K562 (cell line): Measurements from ENCODE around the gene ADAT3. TPM values are rescaled to one million over a fixed set of nuclear protein-coding genes. Genes with fewer than 3 reads are reported as not detected.
A peak's percentile ranks its signal among the peaks of the same experiment; 100 is the strongest.

Source experiments
- ATAC-seq: fragments of 200-7000 bp; cut with Tn5 transposase; 3 replicates; pipeline ENCODE4 v1.9.1; 2020; ENCODE audit warnings: moderate library complexity
- BruUV-seq: library from RNA; stranded (reverse); fragments of 400-500 nt; replicated peaks from 2 replicates; lab custom pipeline; 2021; lab: Mats Ljungman, UMichigan
- CTCF ChIA-PET: fragments of 300-600 bp; formaldehyde crosslinking; extraction: SDS; loops from one replicate; lab custom pipeline; 2021; ENCODE audit warnings: low intra/inter-chr PET ratio; lab: Yijun Ruan, JAX
- POLR2A ChIA-PET: fragments of 300-600, 350-650 bp; sonication (Branson Sonifier 250); formaldehyde crosslinking; extraction: SDS; loops from one replicate; lab custom pipeline; 2021; ENCODE audit warnings: antibody characterized with exemption, inconsistent platforms; lab: Yijun Ruan, JAX
- DNase-seq, 4 experiments: peaks; one replicate each; pipeline versions ENCODE4 v3.0.0 to v3.0.0-alpha.2; 2011 to 2018; ENCODE audit warnings: low spot score in 3 of 4, mixed read lengths in 3 of 4; ENCODE audit errors: extremely low read depth in 1 of 4
- FAIRE-seq: peaks from 2 replicates; lab custom pipeline; 2011; peaks lifted over from hg19 to GRCh38; lab: Jason Lieb, UNC
- H2AFZ ChIP-seq: 2 replicates; pipeline ENCODE4 v1.6.0; 2011; ENCODE audit warnings: low read depth, low read length, control low read depth, inconsistent platforms
- H3K27ac ChIP-seq: fragments of 200-600 bp; 3 replicates; pipeline ENCODE4 v1.8.0; 2011; ENCODE audit warnings: low read depth, mild to moderate bottlenecking, control low read depth, inconsistent platforms, low read length, moderate library complexity, mixed read lengths; ENCODE audit errors: extremely low read depth
- H3K27me3 ChIP-seq, 2 experiments: fragments of 300-600 bp in 1 of 2; 2 replicates in 1 of 2; 3 replicates in 1 of 2; pipeline versions ENCODE4 v1.6.0 to v1.8.0; 2011; ENCODE audit warnings: inconsistent platforms in 2 of 2, low read length in 2 of 2, mild to moderate bottlenecking in 1 of 2, mixed read lengths in 1 of 2, moderate library complexity in 1 of 2; ENCODE audit not compliant: control insufficient read depth in 2 of 2, insufficient read depth in 2 of 2
- H3K36me3 ChIP-seq: fragments of 300-600 bp; 3 replicates; pipeline ENCODE4 v1.8.0; 2011; ENCODE audit warnings: mild to moderate bottlenecking, low read length, inconsistent platforms; ENCODE audit not compliant: control insufficient read depth, insufficient read depth
- H3K4me1 ChIP-seq, 2 experiments: fragments of 200-600 bp in 1 of 2; replicated peaks in 1 of 2; 2 replicates in 1 of 2; 3 replicates in 1 of 2; pipeline versions ENCODE4 v1.5.1 to v1.8.0; 2011; ENCODE audit warnings: inconsistent platforms in 2 of 2, low read length in 2 of 2, mild to moderate bottlenecking in 1 of 2, mixed read lengths in 1 of 2, moderate library complexity in 1 of 2; ENCODE audit not compliant: control insufficient read depth in 2 of 2, insufficient read depth in 2 of 2
- H3K4me2 ChIP-seq: 2 replicates; pipeline ENCODE4 v1.6.1; 2011; ENCODE audit warnings: low read length, control low read depth, inconsistent platforms, mixed read lengths; ENCODE audit not compliant: insufficient read depth
- H3K4me3 ChIP-seq: fragments of 200-600 bp; sonication (generic), shearing (Covaris generic); 2 replicates; pipeline ENCODE4 v1.5.1; 2016; ENCODE audit warnings: control low read depth, inconsistent platforms
- H3K79me2 ChIP-seq: fragments of 200-600 bp; 3 replicates; pipeline ENCODE4 v1.8.0; 2011; ENCODE audit warnings: low read length, inconsistent platforms; ENCODE audit not compliant: control insufficient read depth, insufficient read depth
- H3K9ac ChIP-seq, 2 experiments: 2 replicates each; pipeline versions ENCODE4 v1.6.0 to v1.6.1; 2011; ENCODE audit warnings: low read depth in 2 of 2, low read length in 2 of 2, control low read depth in 1 of 2, inconsistent platforms in 1 of 2, mild to moderate bottlenecking in 1 of 2, mixed read lengths in 1 of 2; ENCODE audit not compliant: insufficient read depth in 1 of 2
- H3K9me1 ChIP-seq: one replicate; pipeline ENCODE4 v1.6.0; 2011; ENCODE audit warnings: inconsistent platforms, mild to moderate bottlenecking, low read length, moderate library complexity; ENCODE audit not compliant: control insufficient read depth, insufficient read depth
- H3K9me3 ChIP-seq: replicated peaks from 2 replicates; pipeline ENCODE4 v1.5.1; 2011; ENCODE audit warnings: low read depth, low read length, inconsistent platforms; ENCODE audit not compliant: control insufficient read depth, insufficient read depth
- H4K20me1 ChIP-seq: replicated peaks from 2 replicates; pipeline ENCODE4 v1.6.1; 2011; ENCODE audit warnings: low read length, inconsistent platforms, mixed read lengths; ENCODE audit not compliant: control insufficient read depth, insufficient read depth
- CTCF ChIP-seq, 3 experiments: IDR thresholded peaks in 2 of 3; conservative IDR thresholded peaks in 1 of 3; 2 replicates each; pipeline ENCODE4 v1.5.1; 2011 to 2012; ENCODE audit warnings: low read length in 3 of 3, mild to moderate bottlenecking in 3 of 3, control low read depth in 2 of 3, improper control_type of control experiment in 1 of 3, inconsistent platforms in 1 of 3, low read depth in 1 of 3, mixed read lengths in 1 of 3, moderate library complexity in 1 of 3; ENCODE audit not compliant: insufficient read depth in 2 of 3
- EWSR1 ChIP-seq: fragments of 450-650 bp; IDR thresholded peaks from 2 replicates; pipeline ENCODE4 v1.6.1; 2018; ENCODE audit warnings: borderline replicate concordance, mild to moderate bottlenecking, low read depth, moderate library complexity; ENCODE audit not compliant: partially characterized antibody
- POLR2G ChIP-seq: fragments of 200-400 bp; formaldehyde crosslinking; IDR thresholded peaks from 2 replicates; pipeline ENCODE4 v1.6.1; 2017; ENCODE audit warnings: low read depth, mild to moderate bottlenecking, antibody characterized with exemption, low read length, moderate library complexity
- RBFOX2 ChIP-seq: fragments of 200-400 bp; formaldehyde crosslinking; IDR thresholded peaks from 2 replicates; pipeline ENCODE4 v1.6.1; 2017; ENCODE audit warnings: low read depth, mild to moderate bottlenecking, low read length, moderate library complexity
- WGBS: fragments of 100-300 bp; shearing (Covaris generic); methylation state at CpG from one replicate; pipeline ENCODE4 v1.1.6; 2016; ENCODE audit warnings: low coverage, mixed read lengths; ENCODE audit not compliant: insufficient coverage; ENCODE audit errors: missing lambda C conversion rate; 5-methylcytosine and 5-hydroxymethylcytosine counted together
- in situ Hi-C: fragments of 300-500 bp; cut with MboI; formaldehyde crosslinking; loops from 4 replicates; pipeline ENCODE4 v1.15.0; 2018; ENCODE audit warnings: inconsistent platforms, mixed read lengths
- intact Hi-C: fragments of 100-400 bp; cut with micrococcal nuclease; formaldehyde crosslinking; loops from 2 replicates; pipeline ENCODE4 v1.14.2; 2022
- polyA plus RNA-seq, 8 experiments: library from polyadenylated mRNA; depleted of rRNA in 4 of 8; stranded (reverse) in 5 of 8; unstranded in 3 of 8; fragments of >200 nt; fragmentation: Nextera tagmentation in 2 of 8; fragmentation: Illumina TruSeq in 1 of 8; extraction: Ambion mirVana in 2 of 8; extraction: Trizol in 1 of 8; gene quantifications; 2 replicates each; pipeline versions ENCODE4 v1.2.1 to v1.2.3, GENCODE V29; 2011 to 2014; ENCODE audit warnings: inconsistent platforms in 1 of 8, missing spikeins in 1 of 8
- total RNA-seq, 7 experiments: library from RNA; depleted of rRNA in 6 of 7; stranded (reverse); fragments of >200 nt in 6 of 7; fragmentation: Illumina TruSeq in 2 of 7; extraction: Trizol in 2 of 7; gene quantifications; 2 replicates each; pipeline versions ENCODE4 v1.2.1 to v1.2.3, GENCODE V29; 2011 to 2021; ENCODE audit warnings: low replicate concordance in 1 of 7

Gene ADAT3
- total and polyA plus RNA-seq, 9 of the 15 experiments (the other 6 are each of a cell fraction or from before 2014, with no cell fraction given) = 0.67 to 15.6 (median 7.8) TPM; not detected in 4

- peak in 1 of 3 experiments; percentile 21; a peak in 1 of 6 replicates for TF ChIP-seq CTCF (IDR thresholded peaks at IDR 0.05 in 2 of 3, conservative IDR thresholded peaks at IDR 0.05 in 1 of 3; ENCODE audit: insufficient read depth in 2 of 3, low read depth in 1 of 3, low read length in 3 of 3)
Measured at GRCh38 chr19:1921326-1921725, 16.1 kb downstream of the ADAT3 start (continued).

GRCh38 chr19:1921825-1922224 lies 16.6 kb downstream of the ADAT3 start:
- DNase-seq = no peak
- Histone ChIP-seq H3K9me1 (no peaks in the 10 kb centered on the region), H3K9ac (no peak overlapping the region), H3K27me3 (no peaks in the 10 kb centered on the region), H3K27ac (no peak overlapping the region), H3K4me2 (no peak overlapping the region), H3K79me2 (no peaks in the 10 kb centered on the region)
- in situ Hi-C loops = no loop called here
- WGBS = 84% methylated on average over 5 of the region's 15 CpGs
- ATAC-seq = no peak
- BruUV-seq = no TSS peak
- TF ChIP-seq RBFOX2 (peak; percentile 23; the same call in 1 of the 2 replicates), EWSR1 (no peak), POLR2G (0 out of 2 replicates have a peak, but pooled peaks have one; percentile 35)
- TF ChIP-seq, all 486 proteins: peak for 2
- intact Hi-C loops = no loop called here
- Histone ChIP-seq H3K36me3 (peaks cover 65% of the 10 kb centered on the region; the same call in 2 of the 3 replicates), H2AFZ (no peak overlapping the region), H3K4me3 (no peak overlapping the region), H4K20me1 (no peaks in the 10 kb centered on the region), H3K4me1 (peaks cover 0 to 42% of the 10 kb centered on the region in 2 experiments; a peak in 2 of 5 replicates), H3K9me3 (no peaks in the 10 kb centered on the region)
- POLR2A ChIA-PET = interaction anchor here (0.6 kb wide), 1 partner anchor 11 kb away, joined by 4 read pairs; no protein-coding TSS in a partner anchor
- CTCF ChIA-PET = no interaction called here
- FAIRE-seq = no peak
